ENCODE results near the gene TXNDC11.

GRCh38 chr16:11672206-11673090 is 70.2 kb downstream of the TXNDC11 start:
- no peak for TF ChIP-seq POLR2AphosphoS5 (IDR thresholded peaks at IDR 0.05; ENCODE audit: low read depth)
- TF ChIP-seq CREB1 (CRISPR knock-in tag; IDR thresholded peaks at IDR 0.05; ENCODE audit: low read depth), result no peak
- no peak for TF ChIP-seq CTCF (conservative IDR thresholded peaks at IDR 0.05; ENCODE audit: low read depth in 2 of 2)
- no peak for TF ChIP-seq EZH2 (IDR thresholded peaks at IDR 0.05; ENCODE audit: low read depth, unreplicated experiment)
- TF ChIP-seq REST (IDR thresholded peaks at IDR 0.05; ENCODE audit: unreplicated experiment), result no peak
- TF ChIP-seq EZH2phosphoT487 (IDR thresholded peaks at IDR 0.05; ENCODE audit: unreplicated experiment), result no peak
- no peak for TF ChIP-seq ZNF114 (CRISPR knock-in tag; IDR thresholded peaks at IDR 0.05)
- no peak for TF ChIP-seq ZNF331 (CRISPR knock-in tag; IDR thresholded peaks at IDR 0.05; ENCODE audit: low read depth)
- TF ChIP-seq JUNB (IDR thresholded peaks at IDR 0.05; ENCODE audit: unreplicated experiment), result no peak
- TF ChIP-seq NANOG (IDR thresholded peaks at IDR 0.05; ENCODE audit: borderline replicate concordance), result no peak
